GM23338 (cell line): ENCODE data around the gene NXPH3. TPM values are rescaled to one million over a fixed set of nuclear protein-coding genes. Genes with fewer than 3 reads are reported as not detected.

ENCODE experiments used
- ATAC-seq: fragments of 200-7000 bp; cut with Tn5 transposase; 3 replicates; pipeline ENCODE4 v1.9.1; 2020
- DNase-seq: peaks from one replicate; pipeline ENCODE4 v3.0.0-alpha.2; 2015; ENCODE audit warnings: low spot score
- H2AFZ ChIP-seq: fragments of 200-600 bp; sonication (generic); 2 replicates; pipeline ENCODE4 v1.8.0; 2016; ENCODE audit warnings: antibody characterized with exemption, mild to moderate bottlenecking, moderate library complexity
- H3F3A ChIP-seq: fragments of 200-600 bp; sonication (generic); replicated peaks from 2 replicates; pipeline ENCODE4 v1.8.0; 2017; ENCODE audit warnings: antibody characterized with exemption, mixed run types, low read depth
- H3K27ac ChIP-seq: fragments of 200-600 bp; sonication (generic); 2 replicates; pipeline ENCODE4 v1.6.1; 2016; ENCODE audit warnings: low read depth
- H3K27me3 ChIP-seq: fragments of 200-600 bp; sonication (generic); 2 replicates; pipeline ENCODE4 v1.8.0; 2016; ENCODE audit warnings: mild to moderate bottlenecking, mixed run types, moderate library complexity; ENCODE audit not compliant: insufficient read depth
- H3K36me3 ChIP-seq: fragments of 200-600 bp; sonication (generic); 2 replicates; pipeline ENCODE4 v1.8.0; 2016; ENCODE audit warnings: mild to moderate bottlenecking; ENCODE audit not compliant: insufficient read depth
- H3K4me1 ChIP-seq: fragments of 200-600 bp; sonication (generic); 2 replicates; pipeline ENCODE4 v1.8.0; 2016; ENCODE audit warnings: mild to moderate bottlenecking, moderate library complexity; ENCODE audit not compliant: insufficient read depth
- H3K4me2 ChIP-seq: fragments of 200-600 bp; sonication (generic); 2 replicates; pipeline ENCODE4 v1.7.1; 2017; ENCODE audit warnings: mixed run types
- H3K4me3 ChIP-seq: fragments of 200-600 bp; sonication (generic); 2 replicates; pipeline ENCODE4 v1.6.1; 2016; ENCODE audit warnings: mixed run types
- H3K79me2 ChIP-seq: fragments of 200-600 bp; sonication (generic); replicated peaks from 2 replicates; pipeline ENCODE4 v1.8.0; 2017; ENCODE audit warnings: mild to moderate bottlenecking; ENCODE audit not compliant: insufficient read depth
- H3K9me2 ChIP-seq: fragments of 200-600 bp; sonication (generic); 2 replicates; pipeline ENCODE4 v1.8.0; 2017; ENCODE audit not compliant: insufficient read depth
- H4K20me1 ChIP-seq: fragments of 200-600 bp; sonication (generic); replicated peaks from 2 replicates; pipeline ENCODE4 v1.8.0; 2017; ENCODE audit warnings: mild to moderate bottlenecking; ENCODE audit not compliant: insufficient read depth
- H3K27ac Mint-ChIP-seq: 2 replicates; pipeline ENCODE4 v1.8.0; 2020; ENCODE audit warnings: inconsistent platforms, mild to moderate bottlenecking, moderate library complexity, mixed read lengths
- H3K27me3 Mint-ChIP-seq: 3 replicates; pipeline ENCODE4 v1.8.0; 2022; ENCODE audit warnings: low read depth, mild to moderate bottlenecking, moderate library complexity, mixed read lengths, inconsistent platforms; ENCODE audit not compliant: insufficient read depth, poor library complexity
- H3K36me3 Mint-ChIP-seq: 3 replicates; pipeline ENCODE4 v1.8.0; 2021; ENCODE audit warnings: low read depth, mild to moderate bottlenecking, inconsistent platforms, moderate library complexity, mixed read lengths
- H3K4me1 Mint-ChIP-seq: 3 replicates; pipeline ENCODE4 v1.8.0; 2020; ENCODE audit warnings: mild to moderate bottlenecking, inconsistent platforms, mixed read lengths
- H3K4me3 Mint-ChIP-seq: 3 replicates; pipeline ENCODE4 v1.8.0; 2021; ENCODE audit warnings: moderate library complexity, mild to moderate bottlenecking, inconsistent platforms, mixed read lengths
- H3K9me3 Mint-ChIP-seq: 3 replicates; pipeline ENCODE4 v1.8.0; 2020; ENCODE audit warnings: moderate library complexity, mild to moderate bottlenecking, inconsistent platforms, mixed read lengths
- CREB1 ChIP-seq: fragments of 250-450 bp; sonication (Bioruptor Pico); IDR thresholded peaks from 2 replicates; pipeline ENCODE4 v1.5.0; 2020; ENCODE audit warnings: low read depth, mild to moderate bottlenecking, moderate library complexity
- NANOG ChIP-seq: IDR thresholded peaks from 2 replicates; pipeline ENCODE4 v1.6.1; 2016; ENCODE audit warnings: antibody characterized with exemption, borderline replicate concordance
- ZNF331 ChIP-seq: fragments of 250-450 bp; sonication (Bioruptor Pico); IDR thresholded peaks from 2 replicates; pipeline ENCODE4 v1.5.0; 2020; ENCODE audit warnings: low read depth, mild to moderate bottlenecking, moderate library complexity
- polyA plus RNA-seq: library from polyadenylated mRNA; unstranded; fragments of >200 nt; fragmentation: Nextera tagmentation; extraction: Ambion mirVana; gene quantifications from 2 replicates; pipeline ENCODE4 v1.2.1, GENCODE V29; 2016
- total RNA-seq: library from RNA; depleted of rRNA; stranded (reverse); fragments of >200 nt; shearing (Covaris generic); gene quantifications from 2 replicates; pipeline ENCODE4 v1.2.3, GENCODE V29; 2014
- TF ChIP-seq, protein P1 (sequence below): fragments of 250-450 bp; sonication (Bioruptor Pico); IDR thresholded peaks from 2 replicates; pipeline ENCODE4 v1.5.0; 2020; ENCODE audit warnings: mild to moderate bottlenecking, moderate library complexity

Gene NXPH3
- total and polyA plus RNA-seq, 2 experiments from 2014 or later, result 0.23 to 2.7 TPM

GRCh38 chr17:49547566-49547965 lies 28.1 kb upstream of the NXPH3 start (continued):
- no peak for TF ChIP-seq CREB1
- TF ChIP-seq NANOG, result no peak

GRCh38 chr17:49548051-49548505 lies 27.6 kb upstream of the NXPH3 start:
- ATAC-seq, result peak; percentile 6; the same call in 2 of the 3 replicates
- Histone ChIP-seq H3K27ac (no peak overlapping the region), H3K4me2 (no peak overlapping the region), H3K27me3 (no peaks in the 10 kb centered on the region), H3F3A (no peaks in the 10 kb centered on the region), H4K20me1 (no peaks in the 10 kb centered on the region), H3K79me2 (no peaks in the 10 kb centered on the region), H3K9me2 (no peaks in the 10 kb centered on the region), H3K36me3 (no peaks in the 10 kb centered on the region), H3K4me3 (no peak overlapping the region), H2AFZ (peak overlapping the region; percentile 32; the same call in 1 of the 2 replicates), H3K4me1 (peaks cover 20% of the 10 kb centered on the region; the same call in 1 of the 2 replicates)
- Mint-ChIP-seq H3K4me1 (peaks cover 30% of the 10 kb centered on the region), H3K27me3 (peaks cover 17% of the 10 kb centered on the region), H3K27ac (no peak overlapping the region; the same call in 1 of the 2 replicates), H3K9me3 (peaks cover 5% of the 10 kb centered on the region; the same call in 1 of the 3 replicates), H3K4me3 (no peak overlapping the region), H3K36me3 (no peaks in the 10 kb centered on the region)
- no peak for DNase-seq
- TF ChIP-seq ZNF331 (CRISPR knock-in tag), result no peak
- TF ChIP-seq, protein P1, sequence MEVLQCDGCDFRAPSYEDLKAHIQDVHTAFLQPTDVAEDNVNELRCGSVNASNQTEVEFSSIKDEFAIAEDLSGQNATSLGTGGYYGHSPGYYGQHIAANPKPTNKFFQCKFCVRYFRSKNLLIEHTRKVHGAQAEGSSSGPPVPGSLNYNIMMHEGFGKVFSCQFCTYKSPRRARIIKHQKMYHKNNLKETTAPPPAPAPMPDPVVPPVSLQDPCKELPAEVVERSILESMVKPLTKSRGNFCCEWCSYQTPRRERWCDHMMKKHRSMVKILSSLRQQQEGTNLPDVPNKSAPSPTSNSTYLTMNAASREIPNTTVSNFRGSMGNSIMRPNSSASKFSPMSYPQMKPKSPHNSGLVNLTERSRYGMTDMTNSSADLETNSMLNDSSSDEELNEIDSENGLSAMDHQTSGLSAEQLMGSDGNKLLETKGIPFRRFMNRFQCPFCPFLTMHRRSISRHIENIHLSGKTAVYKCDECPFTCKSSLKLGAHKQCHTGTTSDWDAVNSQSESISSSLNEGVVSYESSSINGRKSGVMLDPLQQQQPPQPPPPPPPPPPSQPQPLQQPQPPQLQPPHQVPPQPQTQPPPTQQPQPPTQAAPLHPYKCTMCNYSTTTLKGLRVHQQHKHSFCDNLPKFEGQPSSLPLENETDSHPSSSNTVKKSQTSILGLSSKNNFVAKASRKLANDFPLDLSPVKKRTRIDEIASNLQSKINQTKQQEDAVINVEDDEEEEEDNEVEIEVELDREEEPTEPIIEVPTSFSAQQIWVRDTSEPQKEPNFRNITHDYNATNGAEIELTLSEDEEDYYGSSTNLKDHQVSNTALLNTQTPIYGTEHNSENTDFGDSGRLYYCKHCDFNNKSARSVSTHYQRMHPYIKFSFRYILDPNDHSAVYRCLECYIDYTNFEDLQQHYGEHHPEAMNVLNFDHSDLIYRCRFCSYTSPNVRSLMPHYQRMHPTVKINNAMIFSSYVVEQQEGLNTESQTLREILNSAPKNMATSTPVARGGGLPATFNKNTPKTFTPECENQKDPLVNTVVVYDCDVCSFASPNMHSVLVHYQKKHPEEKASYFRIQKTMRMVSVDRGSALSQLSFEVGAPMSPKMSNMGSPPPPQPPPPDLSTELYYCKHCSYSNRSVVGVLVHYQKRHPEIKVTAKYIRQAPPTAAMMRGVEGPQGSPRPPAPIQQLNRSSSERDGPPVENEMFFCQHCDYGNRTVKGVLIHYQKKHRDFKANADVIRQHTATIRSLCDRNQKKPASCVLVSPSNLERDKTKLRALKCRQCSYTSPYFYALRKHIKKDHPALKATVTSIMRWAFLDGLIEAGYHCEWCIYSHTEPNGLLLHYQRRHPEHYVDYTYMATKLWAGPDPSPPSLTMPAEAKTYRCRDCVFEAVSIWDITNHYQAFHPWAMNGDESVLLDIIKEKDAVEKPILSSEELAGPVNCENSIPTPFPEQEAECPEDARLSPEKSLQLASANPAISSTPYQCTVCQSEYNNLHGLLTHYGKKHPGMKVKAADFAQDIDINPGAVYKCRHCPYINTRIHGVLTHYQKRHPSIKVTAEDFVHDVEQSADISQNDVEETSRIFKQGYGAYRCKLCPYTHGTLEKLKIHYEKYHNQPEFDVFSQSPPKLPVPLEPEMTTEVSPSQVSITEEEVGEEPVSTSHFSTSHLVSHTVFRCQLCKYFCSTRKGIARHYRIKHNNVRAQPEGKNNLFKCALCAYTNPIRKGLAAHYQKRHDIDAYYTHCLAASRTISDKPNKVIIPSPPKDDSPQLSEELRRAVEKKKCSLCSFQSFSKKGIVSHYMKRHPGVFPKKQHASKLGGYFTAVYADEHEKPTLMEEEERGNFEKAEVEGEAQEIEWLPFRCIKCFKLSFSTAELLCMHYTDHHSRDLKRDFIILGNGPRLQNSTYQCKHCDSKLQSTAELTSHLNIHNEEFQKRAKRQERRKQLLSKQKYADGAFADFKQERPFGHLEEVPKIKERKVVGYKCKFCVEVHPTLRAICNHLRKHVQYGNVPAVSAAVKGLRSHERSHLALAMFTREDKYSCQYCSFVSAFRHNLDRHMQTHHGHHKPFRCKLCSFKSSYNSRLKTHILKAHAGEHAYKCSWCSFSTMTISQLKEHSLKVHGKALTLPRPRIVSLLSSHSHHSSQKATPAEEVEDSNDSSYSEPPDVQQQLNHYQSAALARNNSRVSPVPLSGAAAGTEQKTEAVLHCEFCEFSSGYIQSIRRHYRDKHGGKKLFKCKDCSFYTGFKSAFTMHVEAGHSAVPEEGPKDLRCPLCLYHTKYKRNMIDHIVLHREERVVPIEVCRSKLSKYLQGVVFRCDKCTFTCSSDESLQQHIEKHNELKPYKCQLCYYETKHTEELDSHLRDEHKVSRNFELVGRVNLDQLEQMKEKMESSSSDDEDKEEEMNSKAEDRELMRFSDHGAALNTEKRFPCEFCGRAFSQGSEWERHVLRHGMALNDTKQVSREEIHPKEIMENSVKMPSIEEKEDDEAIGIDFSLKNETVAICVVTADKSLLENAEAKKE (CRISPR knock-in tag), result no peak
